Left ventricle myocardium inferior (tissue), 1 donor: ENCODE data around the gene MMP7. TPM values are rescaled to one million over a fixed set of nuclear protein-coding genes. Genes with fewer than 3 reads are reported as not detected.
A peak's percentile ranks its signal among the peaks of the same experiment; 100 is the strongest.

Experiments
- DNase-seq: peaks from one replicate; pipeline ENCODE4 v3.0.0-alpha.2; 2020
- H3K27ac ChIP-seq: fragments of 200-600 bp; replicated peaks from 2 replicates; pipeline ENCODE4 v1.8.0; 2021
- H3K27me3 ChIP-seq: fragments of 200-600 bp; 2 replicates; pipeline ENCODE4 v1.8.0; 2021; ENCODE audit warnings: low read depth
- H3K36me3 ChIP-seq: fragments of 200-600 bp; 2 replicates; pipeline ENCODE4 v1.8.0; 2021
- H3K4me1 ChIP-seq: fragments of 200-600 bp; 2 replicates; pipeline ENCODE4 v1.8.0; 2021
- H3K4me3 ChIP-seq: fragments of 200-600 bp; 2 replicates; pipeline ENCODE4 v1.8.0; 2021; ENCODE audit warnings: mild to moderate bottlenecking, moderate library complexity
- H3K9me3 ChIP-seq: fragments of 200-600 bp; replicated peaks from 2 replicates; pipeline ENCODE4 v1.8.0; 2021
- intact Hi-C: fragments of 100-400 bp; cut with micrococcal nuclease; formaldehyde crosslinking; loops from one replicate; pipeline ENCODE4 v1.11.0; 2022
- total RNA-seq: library from RNA; stranded (reverse); fragmentation: NEBNext Ultra II Directional; extraction: Animal tissue kit (Norgen Biotek cat#: 25700); gene quantifications from one replicate; pipeline ENCODE4 v1.2.1, GENCODE V29; 2021
- TF ChIP-seq, protein P1 (sequence below): fragments of 200-600 bp; IDR thresholded peaks from 2 replicates; pipeline ENCODE4 v1.8.0; 2021; ENCODE audit warnings: antibody characterized with exemption, mild to moderate bottlenecking, borderline replicate concordance
- donor health status: DM: no; HTN: yes; CAD: no; lungs with severe emphysema.

The MMP7 gene
- total RNA-seq, 1 donor from 2014 or later, result not detected

DNA sequence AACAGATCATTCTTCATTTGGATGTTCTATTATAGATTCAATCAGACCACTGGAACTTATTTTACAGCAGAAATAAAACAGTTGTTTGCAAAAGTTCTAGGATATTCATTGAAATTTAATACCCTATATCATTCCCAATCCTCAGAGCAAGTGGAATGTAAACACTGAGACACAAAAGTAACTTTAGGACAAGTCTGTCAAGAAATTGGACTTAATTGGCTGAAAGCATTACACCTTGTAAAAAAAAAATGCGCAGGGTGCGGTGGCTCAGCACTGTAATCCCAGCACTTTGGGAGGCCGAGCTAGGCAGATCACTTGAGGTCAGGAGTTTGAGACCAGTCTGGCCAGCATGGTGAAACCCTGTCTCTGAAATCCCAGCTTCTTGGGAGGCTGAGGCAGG is 48.1 kb downstream of the MMP7 start:
- Histone ChIP-seq H3K36me3 (no peaks in the 10 kb centered on the region), H3K27ac (no peak overlapping the region), H3K4me3 (no peak overlapping the region), H3K4me1 (no peaks in the 10 kb centered on the region), H3K27me3 (no peaks in the 10 kb centered on the region), H3K9me3 (no peaks in the 10 kb centered on the region)
- intact Hi-C loops, result no loop called here
- DNase-seq, result no peak
- TF ChIP-seq, protein P1, sequence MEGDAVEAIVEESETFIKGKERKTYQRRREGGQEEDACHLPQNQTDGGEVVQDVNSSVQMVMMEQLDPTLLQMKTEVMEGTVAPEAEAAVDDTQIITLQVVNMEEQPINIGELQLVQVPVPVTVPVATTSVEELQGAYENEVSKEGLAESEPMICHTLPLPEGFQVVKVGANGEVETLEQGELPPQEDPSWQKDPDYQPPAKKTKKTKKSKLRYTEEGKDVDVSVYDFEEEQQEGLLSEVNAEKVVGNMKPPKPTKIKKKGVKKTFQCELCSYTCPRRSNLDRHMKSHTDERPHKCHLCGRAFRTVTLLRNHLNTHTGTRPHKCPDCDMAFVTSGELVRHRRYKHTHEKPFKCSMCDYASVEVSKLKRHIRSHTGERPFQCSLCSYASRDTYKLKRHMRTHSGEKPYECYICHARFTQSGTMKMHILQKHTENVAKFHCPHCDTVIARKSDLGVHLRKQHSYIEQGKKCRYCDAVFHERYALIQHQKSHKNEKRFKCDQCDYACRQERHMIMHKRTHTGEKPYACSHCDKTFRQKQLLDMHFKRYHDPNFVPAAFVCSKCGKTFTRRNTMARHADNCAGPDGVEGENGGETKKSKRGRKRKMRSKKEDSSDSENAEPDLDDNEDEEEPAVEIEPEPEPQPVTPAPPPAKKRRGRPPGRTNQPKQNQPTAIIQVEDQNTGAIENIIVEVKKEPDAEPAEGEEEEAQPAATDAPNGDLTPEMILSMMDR, result no peak

- peaks cover 9% of the 10 kb centered on the region for H3K4me1 ChIP-seq
- no peaks in the 10 kb centered on the region for H3K9me3 ChIP-seq
- intact Hi-C loops, result no loop called here
- H3K36me3 ChIP-seq, result no peaks in the 10 kb centered on the region
- TF ChIP-seq, protein P1, result no peak
- H3K27ac ChIP-seq, result no peak overlapping the region
- no peak for DNase-seq
- no peak overlapping the region for H3K4me3 ChIP-seq
- H3K27me3 ChIP-seq, result no peaks in the 10 kb centered on the region
Observed at GRCh38 chr11:102479733-102480132, 50.8 kb downstream of the MMP7 start.

DNA sequence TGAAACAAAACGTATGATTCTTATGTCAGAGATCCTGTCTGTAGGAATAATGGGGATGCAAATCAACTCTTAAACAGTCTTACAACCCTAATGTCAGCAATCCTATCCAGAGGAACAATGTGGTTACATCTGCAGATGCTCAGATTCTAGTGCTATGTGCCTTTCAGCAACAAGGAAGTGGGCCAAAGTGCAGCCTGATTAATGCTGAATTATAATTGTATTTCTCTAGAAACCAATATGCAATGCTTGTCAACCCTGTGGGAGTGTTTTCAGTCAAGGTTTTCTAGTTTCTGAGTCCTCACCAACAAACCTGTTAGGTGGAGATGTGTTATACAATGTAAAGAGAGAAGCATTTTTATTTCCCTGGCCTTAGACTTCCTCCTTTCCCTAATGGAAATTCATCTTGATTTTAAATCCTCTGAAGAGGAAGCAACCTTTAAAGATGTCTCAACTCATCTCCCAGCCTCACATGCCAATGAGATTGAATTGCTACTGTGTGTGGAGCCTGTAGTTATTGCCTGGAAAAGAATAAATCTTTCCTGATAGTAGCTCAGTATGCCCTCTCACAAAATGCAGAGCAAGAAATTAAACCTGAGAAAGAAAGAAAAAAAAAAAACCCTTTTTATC is 51.8 kb downstream of the MMP7 start:
- H3K4me3 ChIP-seq, result no peak overlapping the region
- TF ChIP-seq, protein P1, result no peak
- no peak overlapping the region for H3K27ac ChIP-seq
- no peaks in the 10 kb centered on the region for H3K36me3 ChIP-seq
- H3K4me1 ChIP-seq, result peaks cover 9% of the 10 kb centered on the region
- no peaks in the 10 kb centered on the region for H3K27me3 ChIP-seq
- no peak for DNase-seq
- intact Hi-C loops, result no loop called here
- no peaks in the 10 kb centered on the region for H3K9me3 ChIP-seq

GRCh38 chr11:102476812-102477211 is 53.7 kb downstream of the MMP7 start:
- H3K4me1 ChIP-seq, result peaks cover 9% of the 10 kb centered on the region
- intact Hi-C loops, result no loop called here
- H3K36me3 ChIP-seq, result no peaks in the 10 kb centered on the region
- no peaks in the 10 kb centered on the region for H3K27me3 ChIP-seq
- no peak overlapping the region for H3K4me3 ChIP-seq
- peak; percentile 42 for DNase-seq
- peak overlapping the region; percentile 58 for H3K27ac ChIP-seq
- H3K9me3 ChIP-seq, result no peaks in the 10 kb centered on the region
- TF ChIP-seq, protein P1, result no peak

DNA sequence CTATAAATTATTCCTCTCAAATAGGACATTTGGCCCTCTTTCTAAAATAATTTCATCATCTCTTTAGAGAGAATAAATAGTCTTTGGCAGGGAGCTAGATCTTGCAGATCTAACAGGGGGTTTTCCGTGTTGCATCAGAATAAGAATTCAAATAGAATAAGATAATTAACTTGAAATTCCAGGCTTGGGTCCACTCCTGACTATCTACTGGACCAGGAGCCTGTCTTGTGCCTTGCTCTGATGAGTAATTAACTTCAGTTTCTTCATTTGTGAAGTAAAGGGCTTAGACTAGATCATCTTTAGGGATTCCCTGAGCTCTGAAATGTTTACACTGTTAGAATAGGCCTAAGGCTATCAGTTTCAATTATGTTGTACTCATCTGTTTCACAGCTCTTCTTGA is 54.5 kb downstream of the MMP7 start:
- no peak overlapping the region for H3K4me3 ChIP-seq
- no peaks in the 10 kb centered on the region for H3K36me3 ChIP-seq
- H3K4me1 ChIP-seq, result peaks cover 9% of the 10 kb centered on the region
- peak overlapping the region; percentile 58 for H3K27ac ChIP-seq
- intact Hi-C loops, result no loop called here
- TF ChIP-seq, protein P1, result no peak
- DNase-seq, result no peak
- no peaks in the 10 kb centered on the region for H3K9me3 ChIP-seq
- H3K27me3 ChIP-seq, result no peaks in the 10 kb centered on the region
